Measurements from ENCODE around the gene TSBP1.

DNA sequence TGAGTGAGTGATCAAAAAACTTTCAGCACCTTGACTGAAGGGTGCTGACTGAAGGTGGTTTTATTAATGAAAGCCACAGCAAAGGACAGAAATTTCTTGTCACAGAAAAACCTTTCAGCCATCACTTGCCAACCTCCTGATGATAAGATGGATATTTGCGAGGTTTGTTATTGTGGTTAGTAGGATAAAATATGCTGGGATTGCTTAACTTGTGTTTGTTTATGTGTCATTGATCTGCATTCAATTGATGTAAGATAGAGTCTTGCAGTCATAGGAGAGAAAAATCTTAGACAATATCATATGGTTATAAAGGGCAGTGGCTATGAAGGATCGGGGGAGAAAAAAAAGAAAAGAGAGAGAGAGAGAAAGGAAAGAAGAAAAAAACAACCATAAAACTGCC, 1.2 kb downstream of the TSBP1 start:
- TF ChIP-seq ELF1 (IDR thresholded peaks at IDR 0.05; ENCODE audit: borderline replicate concordance, low read depth) (no peak), SRF (IDR thresholded peaks at IDR 0.05; ENCODE audit: low read depth) (no peak), CTCF (IDR thresholded peaks at IDR 0.05 in 2 of 3, conservative IDR thresholded peaks at IDR 0.05 in 1 of 3; ENCODE audit: borderline replicate concordance in 1 of 3, insufficient read depth in 1 of 3, low read depth in 2 of 3, low read length in 2 of 3) (no peak), ZNF274 (IDR thresholded peaks at IDR 0.05; ENCODE audit: low read depth, low read length) (no peak)

All from HCT116 (cell line).